OCI-LY1 (cell line): ENCODE measurements around the gene MRPL53.
A peak's percentile ranks its signal among the peaks of the same experiment; 100 is the strongest.

Experiments
- H2AFZ ChIP-seq: fragments of 200-600 bp; sonication (generic), shearing (Covaris generic); 2 replicates; pipeline ENCODE4 v1.6.0; 2014; ENCODE audit warnings: antibody characterized with exemption, mild to moderate bottlenecking, low read length
- H3F3A ChIP-seq: fragments of 200-600 bp; sonication (generic), shearing (Covaris generic); 2 replicates; pipeline ENCODE4 v1.6.0; 2014; ENCODE audit warnings: mild to moderate bottlenecking, antibody characterized with exemption, low read length, moderate library complexity; ENCODE audit not compliant: insufficient read depth
- H3K27ac ChIP-seq: fragments of 200-600 bp; sonication (generic); 2 replicates; pipeline ENCODE4 v1.5.1; 2014; ENCODE audit warnings: low read length, mixed run types, mild to moderate bottlenecking, low read depth; ENCODE audit not compliant: poor library complexity, severe bottlenecking
- H3K27me3 ChIP-seq: fragments of 200-600 bp; sonication (generic); 2 replicates; pipeline ENCODE4 v1.6.0; 2014; ENCODE audit warnings: antibody characterized with exemption, mild to moderate bottlenecking, low read length, moderate library complexity; ENCODE audit not compliant: insufficient read depth
- H3K36me3 ChIP-seq: fragments of 200-600 bp; sonication (generic); 2 replicates; pipeline ENCODE4 v1.6.1; 2014; ENCODE audit warnings: mild to moderate bottlenecking, antibody characterized with exemption, low read length, moderate library complexity, mixed read lengths; ENCODE audit not compliant: insufficient read depth
- H3K4me1 ChIP-seq: fragments of 200-600 bp; sonication (generic); 2 replicates; pipeline ENCODE4 v1.5.1; 2014; ENCODE audit warnings: mild to moderate bottlenecking, low read length, moderate library complexity; ENCODE audit not compliant: insufficient read depth, severe bottlenecking
- H3K4me2 ChIP-seq: fragments of 200-600 bp; sonication (generic), shearing (Covaris generic); 2 replicates; pipeline ENCODE4 v1.6.1; 2014; ENCODE audit warnings: low read length
- H3K4me3 ChIP-seq: fragments of 200-600 bp; sonication (generic); 2 replicates; pipeline ENCODE4 v1.5.1; 2014; ENCODE audit warnings: low read length, low read depth, mild to moderate bottlenecking, mixed read lengths; ENCODE audit not compliant: poor library complexity, severe bottlenecking
- H3K79me2 ChIP-seq: fragments of 200-600 bp; shearing (Covaris generic); 2 replicates; pipeline ENCODE4 v1.6.1; 2016; ENCODE audit warnings: mixed run types, low read length, mixed read lengths; ENCODE audit not compliant: insufficient read depth
- H3K9ac ChIP-seq: fragments of 200-600 bp; sonication (generic), shearing (Covaris generic); 2 replicates; pipeline ENCODE4 v1.6.1; 2014; ENCODE audit warnings: mild to moderate bottlenecking, low read length, mixed read lengths
- H3K9me2 ChIP-seq: fragments of 200-600 bp; sonication (generic), shearing (Covaris generic); 2 replicates; pipeline ENCODE4 v1.6.1; 2014; ENCODE audit warnings: low read depth, mild to moderate bottlenecking, low read length, mixed read lengths
- H3K9me3 ChIP-seq: fragments of 200-600 bp; shearing (Covaris generic); 2 replicates; pipeline ENCODE4 v1.6.1; 2014; ENCODE audit warnings: low read length, mixed read lengths
- H4K20me1 ChIP-seq: fragments of 200-600 bp; sonication (generic), shearing (Covaris generic); 2 replicates; pipeline ENCODE4 v1.6.0; 2016; ENCODE audit warnings: mild to moderate bottlenecking, low read length; ENCODE audit not compliant: insufficient read depth
- CTCF ChIP-seq: fragments of 200-600 bp; sonication (generic), shearing (Covaris generic); IDR thresholded peaks from 2 replicates; pipeline ENCODE4 v1.5.1; 2017; ENCODE audit warnings: mild to moderate bottlenecking, antibody characterized with exemption, low read length, moderate library complexity, mixed read lengths
- EZH2 ChIP-seq: fragments of 200-600 bp; sonication (generic), shearing (Covaris generic); IDR thresholded peaks from 2 replicates; pipeline ENCODE4 v1.8.0; 2017; ENCODE audit warnings: borderline replicate concordance, mixed run types, mild to moderate bottlenecking, antibody characterized with exemption, low read length, moderate library complexity, mixed read lengths

The MRPL53 gene

GRCh38 chr2:74457129-74457548 lies 15.3 kb downstream of the MRPL53 start:
- peaks cover 16% of the 10 kb centered on the region; the same call in 1 of the 2 replicates for H3K36me3 ChIP-seq
- no peaks in the 10 kb centered on the region for H4K20me1 ChIP-seq
- no peak overlapping the region for H2AFZ ChIP-seq
- H3K9me3 ChIP-seq, result no peaks in the 10 kb centered on the region
- TF ChIP-seq CTCF (no peak), EZH2 (no peak)
- peaks cover 51% of the 10 kb centered on the region for H3K4me1 ChIP-seq
- no peaks in the 10 kb centered on the region for H3K79me2 ChIP-seq
- peak overlapping the region; percentile 82 for H3K9ac ChIP-seq
- H3F3A ChIP-seq, result no peaks in the 10 kb centered on the region
- H3K4me3 ChIP-seq, result peak overlapping the region; percentile 80
- H3K9me2 ChIP-seq, result no peaks in the 10 kb centered on the region
- H3K27me3 ChIP-seq, result no peaks in the 10 kb centered on the region
- H3K27ac ChIP-seq, result peak overlapping the region; percentile 92
- peak overlapping the region; percentile 81 for H3K4me2 ChIP-seq

GRCh38 chr2:74454654-74455511 lies 17.6 kb downstream of the MRPL53 start, which contains the start of gene INO80B:
Gene INO80B (plus strand): TSS chr2:74455087. CDS start chr2:74455117, 30 bp downstream.
- peak within 1 kb of the TSS; percentile 67 for H3K9ac ChIP-seq
- H3K27me3 ChIP-seq, result no peaks in the 10 kb centered on the region
- H3K9me2 ChIP-seq, result no peaks in the 10 kb centered on the region
- no peaks in the 10 kb centered on the region for H3K36me3 ChIP-seq
- H3K4me3 ChIP-seq, result peak within 1 kb of the TSS; percentile 80
- peaks cover 49% of the 10 kb centered on the region for H3K4me1 ChIP-seq
- H4K20me1 ChIP-seq, result no peaks in the 10 kb centered on the region
- H2AFZ ChIP-seq, result peak within 1 kb of the TSS; percentile 43
- H3F3A ChIP-seq, result no peaks in the 10 kb centered on the region
- TF ChIP-seq CTCF (peak; percentile 6; the same call in 1 of the 2 replicates), EZH2 (no peak)
- no peaks in the 10 kb centered on the region for H3K79me2 ChIP-seq
- H3K9me3 ChIP-seq, result no peaks in the 10 kb centered on the region
- peak within 1 kb of the TSS; percentile 9 for H3K27ac ChIP-seq
- H3K4me2 ChIP-seq, result peak within 1 kb of the TSS; percentile 81

GRCh38 chr2:74450570-74451190 lies 21.8 kb downstream of the MRPL53 start:
- Histone ChIP-seq H3K36me3 (no peaks in the 10 kb centered on the region), H4K20me1 (no peaks in the 10 kb centered on the region), H3K4me2 (no peak overlapping the region), H3K4me3 (no peak overlapping the region), H2AFZ (no peak overlapping the region), H3F3A (no peaks in the 10 kb centered on the region), H3K27ac (no peak overlapping the region), H3K27me3 (no peaks in the 10 kb centered on the region), H3K9ac (no peak overlapping the region), H3K9me3 (no peaks in the 10 kb centered on the region), H3K9me2 (no peaks in the 10 kb centered on the region), H3K79me2 (no peaks in the 10 kb centered on the region), H3K4me1 (peaks cover 21% of the 10 kb centered on the region)
- TF ChIP-seq EZH2 (no peak), CTCF (no peak)
